HG03039 (cell line): ENCODE data around the gene BABAM1.

Source experiments
- ATAC-seq: cut with Tn5 transposase; IDR thresholded peaks from one replicate; pipeline ENCODE4 v1.9.1; 2021; ENCODE audit warnings: mild to moderate bottlenecking, moderate library complexity; ENCODE audit not compliant: unreplicated experiment

The BABAM1 gene

DNA sequence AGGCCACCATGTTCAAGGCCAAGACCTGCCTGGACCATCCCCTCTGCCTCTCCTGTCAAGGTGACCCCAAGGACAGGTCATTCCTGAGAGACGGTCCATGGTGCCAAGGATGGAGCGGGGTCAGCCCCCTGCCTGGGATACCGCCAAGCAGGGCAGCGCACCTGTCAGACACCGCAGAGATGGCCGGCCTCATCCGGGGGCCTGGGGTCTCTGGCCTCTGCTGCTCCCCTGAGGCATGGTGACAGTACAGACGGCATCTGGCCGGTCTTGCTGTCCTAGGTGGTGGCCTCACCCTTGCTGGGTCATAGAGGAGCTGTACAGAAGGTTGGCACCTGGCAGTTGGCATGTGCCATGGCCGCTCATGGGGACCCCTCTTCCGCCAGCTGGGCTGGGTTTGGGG lies 53.2 kb downstream of the BABAM1 start:
- no peak for ATAC-seq

DNA sequence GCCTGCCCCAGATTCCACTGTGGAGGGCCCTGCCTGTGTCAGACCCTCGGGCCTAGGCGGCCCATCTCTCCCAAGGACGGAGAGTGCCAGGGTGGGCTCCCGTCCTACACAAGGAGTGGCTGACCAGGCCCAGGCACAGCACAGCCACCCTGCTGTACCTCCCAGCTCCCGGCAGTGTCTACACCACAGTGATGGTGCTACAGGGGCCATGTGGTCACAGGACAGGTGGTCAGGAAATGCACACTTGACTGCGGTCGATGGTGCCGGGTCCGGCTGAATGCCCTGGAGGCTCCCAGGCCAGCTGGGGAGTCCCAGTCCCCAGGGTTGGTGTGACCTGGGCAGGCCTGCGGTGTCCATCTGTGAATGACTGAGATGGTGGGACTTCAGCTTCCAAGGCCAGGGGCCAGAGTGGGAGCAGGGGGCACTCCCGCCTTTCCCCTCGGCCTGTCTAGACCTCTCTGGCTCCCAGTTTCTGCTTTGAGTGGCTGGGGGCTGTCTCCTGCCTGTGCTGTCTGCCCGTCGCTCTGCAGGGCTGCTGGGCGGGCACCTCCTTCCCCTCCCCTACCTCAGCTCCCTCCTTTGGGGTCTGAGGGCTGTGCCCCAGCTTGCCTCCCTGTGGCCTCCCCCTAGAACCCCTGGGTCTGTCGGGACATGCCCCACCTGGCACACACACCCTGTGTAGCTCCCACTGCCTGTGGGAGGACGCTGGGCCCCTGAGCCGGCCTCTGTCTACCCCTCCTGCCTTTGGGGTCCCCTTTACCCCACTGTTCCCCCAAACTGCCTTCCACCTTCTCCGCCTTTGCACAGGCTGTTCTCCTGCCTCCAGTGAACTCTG lies 54.6 kb downstream of the BABAM1 start:
- no peak for ATAC-seq

DNA sequence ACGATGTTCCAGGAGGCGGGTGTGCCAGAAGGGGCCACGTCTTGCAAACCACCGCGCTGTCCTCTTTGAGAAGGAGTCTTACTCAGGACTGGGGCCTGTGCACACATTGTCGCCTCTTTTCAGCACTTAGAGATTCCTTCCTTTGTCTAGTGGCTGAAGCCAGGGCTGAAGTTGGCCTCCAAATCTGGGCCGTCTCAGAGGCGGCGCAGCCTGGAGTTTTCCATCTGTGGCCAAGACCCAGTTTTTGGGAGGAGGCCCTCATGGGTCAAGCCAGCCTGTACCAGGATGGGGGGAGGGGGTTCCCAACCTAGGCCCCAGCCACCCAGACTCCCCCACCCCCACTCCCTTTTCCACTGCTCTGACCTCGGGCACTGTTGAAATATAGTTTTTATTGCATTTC lies 55.6 kb downstream of the BABAM1 start:
- no peak for ATAC-seq

DNA sequence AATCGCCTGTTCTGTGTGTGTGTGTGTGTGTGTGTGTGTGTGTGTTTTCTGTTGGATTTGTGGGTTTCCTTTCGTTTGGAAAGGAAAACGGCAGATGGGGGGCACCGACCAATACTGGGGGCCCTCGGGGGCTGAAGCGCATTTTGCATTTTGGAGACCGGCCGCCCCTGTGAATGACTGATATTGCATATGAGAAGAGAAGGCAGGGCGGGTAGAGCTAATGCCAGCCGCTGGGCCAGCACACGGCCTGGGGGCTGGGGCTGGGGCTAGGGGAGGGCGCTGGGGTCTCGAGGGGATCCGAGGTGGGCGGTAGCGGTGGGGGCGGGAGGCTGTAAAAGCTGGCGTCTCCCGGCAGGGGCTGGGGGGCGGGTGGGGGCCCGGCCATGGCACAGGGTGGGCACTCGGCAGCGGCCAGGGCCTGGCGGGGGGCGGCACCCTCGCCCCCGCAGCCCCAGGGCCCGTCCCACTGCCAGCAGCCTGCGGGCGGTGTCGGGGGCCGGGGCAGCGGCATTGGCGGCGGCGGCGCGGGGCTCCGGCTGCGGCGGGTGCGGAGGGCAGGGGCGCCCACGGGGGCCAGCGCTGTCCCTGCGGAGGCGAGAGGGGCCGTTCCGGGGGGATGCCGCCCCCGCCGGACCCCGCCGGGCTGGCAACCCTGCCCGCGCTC lies 56.2 kb downstream of the BABAM1 start:
- no peak for ATAC-seq

DNA sequence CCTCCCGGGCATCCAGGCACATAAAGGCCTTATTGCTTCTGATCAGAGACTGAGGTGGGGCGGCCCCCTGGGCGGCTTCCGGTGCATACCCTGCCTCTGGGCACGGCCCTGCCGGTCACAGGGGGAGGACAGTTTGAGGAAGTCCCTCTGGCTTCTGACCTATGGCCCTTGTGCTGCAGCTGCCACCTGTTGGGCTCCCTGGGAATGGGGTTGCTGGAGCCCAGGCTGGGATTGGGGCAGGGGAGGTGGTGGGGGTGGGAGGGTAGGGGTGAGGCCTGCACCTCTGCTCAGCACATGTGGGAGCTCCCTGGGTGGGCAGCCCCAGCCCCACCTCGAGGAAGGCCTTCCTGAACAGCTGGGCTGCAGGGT lies 56.7 kb downstream of the BABAM1 start:
- no peak for ATAC-seq

DNA sequence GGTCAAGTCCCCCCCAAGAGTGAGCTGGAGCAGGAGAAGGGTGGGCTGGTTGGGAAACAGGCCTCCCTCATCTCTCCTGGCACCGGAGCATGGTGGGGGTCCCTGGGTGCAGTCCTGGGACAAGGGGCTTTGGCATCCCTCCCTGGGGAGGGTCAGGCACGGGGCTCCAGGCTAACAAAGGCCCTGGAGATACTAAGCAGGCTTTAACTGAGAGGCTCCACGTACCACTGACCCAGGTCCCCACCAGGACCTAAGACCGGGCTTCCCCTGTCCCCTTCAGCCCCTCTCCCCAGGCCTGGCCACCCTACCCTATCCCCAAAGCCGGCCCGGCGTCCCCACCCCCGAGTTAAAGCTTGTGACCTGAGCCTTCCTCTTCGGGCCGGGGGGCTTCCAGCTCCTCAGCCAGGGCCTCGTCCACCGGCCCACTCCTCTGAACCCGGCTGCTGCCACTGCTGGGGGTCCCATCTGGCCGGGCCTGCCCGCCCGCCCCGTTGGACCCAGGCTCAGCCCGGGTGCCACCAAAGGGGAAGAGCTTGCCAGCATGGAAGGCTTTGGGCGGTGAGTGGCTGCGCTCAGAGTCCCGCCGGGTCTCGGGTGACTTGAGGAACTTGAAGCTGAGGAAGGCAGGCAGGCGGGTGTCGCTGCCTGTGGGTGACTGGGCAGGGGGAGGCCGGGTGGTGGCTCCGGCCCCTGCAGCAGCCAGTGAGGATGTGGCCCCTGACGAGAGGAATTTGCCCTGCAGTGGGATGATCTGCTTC lies 57.3 kb downstream of the BABAM1 start:
- no peak for ATAC-seq

DNA sequence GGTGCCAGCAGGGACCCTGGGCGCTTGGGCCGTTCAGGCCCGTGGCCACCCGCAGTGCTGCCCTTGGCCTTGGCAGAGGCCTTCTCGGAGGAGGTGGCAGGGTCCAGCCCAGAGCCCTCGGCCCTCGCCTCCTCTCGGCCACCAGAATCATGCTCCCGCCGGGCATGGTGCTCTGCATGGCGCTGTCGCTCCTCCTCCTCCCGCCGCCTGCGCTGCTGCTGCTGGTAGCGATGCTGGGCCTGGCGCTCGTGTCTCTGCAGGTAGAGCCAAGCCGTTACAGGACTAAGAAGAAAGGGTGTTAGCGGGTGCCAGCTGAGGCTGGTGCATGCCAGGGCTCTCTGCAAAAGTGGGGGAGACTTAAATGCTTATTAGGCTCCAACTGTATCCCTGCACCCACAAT lies 57.9 kb downstream of the BABAM1 start:
- ATAC-seq: no peak

DNA sequence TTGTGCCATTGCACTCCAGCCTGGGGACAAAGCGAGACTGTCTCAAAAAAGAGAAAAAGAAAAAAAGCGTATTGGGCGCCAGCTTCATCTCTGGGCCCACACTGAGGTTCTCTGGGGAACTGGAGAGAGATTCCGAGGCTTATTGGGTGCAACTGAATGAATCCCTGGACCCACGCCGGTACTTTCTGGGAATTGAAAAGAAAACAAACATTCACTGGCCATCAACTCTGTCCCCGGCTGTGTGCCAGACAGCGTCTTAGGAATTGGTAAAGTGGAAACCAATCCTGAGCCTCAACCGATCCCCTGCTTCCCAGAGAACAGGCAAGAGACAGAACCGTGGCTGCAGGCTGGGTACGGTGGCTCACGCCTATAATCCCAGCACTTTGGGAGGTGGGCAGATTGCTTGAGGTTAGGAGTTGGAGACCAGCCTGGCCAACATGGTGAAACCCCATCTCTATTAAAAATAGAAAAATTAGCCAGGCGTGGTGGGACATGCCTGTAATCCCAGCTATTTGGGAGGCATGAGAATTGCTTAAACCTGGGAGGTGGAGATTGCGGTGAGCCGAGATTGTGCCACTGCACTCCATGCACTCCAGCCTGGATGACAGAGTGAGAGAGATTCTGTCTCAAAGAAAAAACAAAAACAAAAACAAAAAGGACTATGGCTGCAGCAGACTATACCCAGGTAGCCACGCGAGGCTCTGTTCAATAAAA lies 58.8 kb downstream of the BABAM1 start:
- no peak for ATAC-seq

DNA sequence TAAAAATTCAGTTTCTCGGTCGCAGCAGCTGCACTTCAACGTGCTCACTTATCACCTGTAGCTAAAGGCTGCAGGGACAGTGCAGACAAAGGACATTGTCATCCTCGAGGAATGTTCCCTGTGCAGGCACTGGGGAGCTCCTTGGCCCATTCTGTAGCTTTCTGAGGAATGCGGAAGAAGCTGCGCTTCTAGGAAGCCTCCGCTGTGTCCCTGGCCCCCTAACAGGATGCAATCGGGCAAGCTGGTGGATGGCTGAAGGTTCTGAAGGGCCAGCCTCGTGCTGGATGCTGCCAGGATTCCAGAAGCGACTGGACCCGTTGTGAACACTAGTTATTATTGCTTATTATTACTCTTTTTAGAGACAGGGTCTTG lies 59.3 kb downstream of the BABAM1 start:
- no peak for ATAC-seq

DNA sequence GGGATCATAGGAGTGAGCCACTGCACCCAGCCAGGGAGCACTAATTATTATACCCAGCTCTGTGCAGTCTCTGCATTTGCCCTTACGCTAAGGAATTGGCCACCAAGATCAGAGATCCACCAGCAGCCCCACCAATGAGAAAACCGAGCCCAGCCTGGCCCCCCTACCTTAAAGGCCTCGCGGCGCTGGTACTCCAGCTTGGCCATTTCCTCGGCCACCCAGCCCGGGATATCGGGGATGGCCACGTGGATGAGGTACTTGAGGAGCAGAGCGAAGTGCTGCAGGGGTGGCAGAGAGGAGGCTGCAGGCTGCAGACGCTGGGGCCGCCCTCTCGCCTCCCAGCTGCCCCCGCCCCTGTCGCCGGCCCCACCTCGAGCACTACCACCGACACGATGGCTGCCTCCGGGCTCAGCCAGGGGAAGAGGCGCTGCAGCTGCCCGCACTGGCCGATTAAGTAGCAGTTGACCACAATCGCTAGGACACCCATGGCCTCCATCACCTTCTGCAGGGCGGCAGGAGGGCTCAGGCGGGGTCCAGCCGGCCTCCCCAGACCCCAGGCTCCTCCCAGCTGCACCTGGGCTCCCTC lies 59.9 kb downstream of the BABAM1 start:
- no peak for ATAC-seq

DNA sequence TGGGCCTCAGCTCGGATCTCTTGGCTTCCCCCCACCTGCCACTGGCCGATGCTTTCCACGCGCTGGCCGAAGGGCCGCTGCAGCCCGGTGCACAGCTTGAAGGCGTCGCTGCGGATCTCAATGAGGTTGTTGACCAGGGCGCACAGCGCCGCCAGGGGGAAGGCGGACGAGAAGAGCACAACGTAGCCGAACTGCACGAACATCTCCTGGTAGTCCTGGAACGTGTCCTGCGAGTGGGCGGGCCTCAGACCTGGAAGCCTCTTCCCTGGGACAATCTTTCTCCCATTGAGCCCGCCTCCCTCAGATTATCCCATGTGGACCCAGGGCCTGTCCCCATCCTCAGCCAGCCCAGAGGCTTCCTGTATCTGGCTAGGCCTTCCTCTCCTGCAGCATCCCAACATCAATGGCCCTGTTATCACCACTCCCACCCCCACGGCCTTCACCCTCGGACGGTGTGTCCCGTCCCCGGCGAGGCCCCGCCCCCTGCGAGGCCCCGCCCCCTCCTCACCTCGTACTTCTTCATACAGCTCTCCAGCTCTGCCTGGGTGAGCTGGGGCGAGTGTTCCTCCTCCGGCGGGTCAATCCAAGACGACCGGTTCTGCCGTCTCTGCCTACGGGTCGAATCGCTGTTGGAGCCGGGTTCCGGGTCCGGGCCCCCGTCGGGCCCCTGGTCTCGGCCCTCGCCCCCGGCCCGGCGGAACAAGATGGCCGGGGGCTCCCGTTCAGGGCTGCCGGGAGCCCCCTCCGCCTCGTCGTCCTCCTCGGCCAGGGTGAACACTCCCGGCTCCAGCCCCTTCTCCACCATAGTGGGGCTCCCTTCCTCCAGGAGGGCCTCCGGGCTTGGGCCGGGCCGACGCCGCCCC lies 60.6 kb downstream of the BABAM1 start:
- ATAC-seq: no peak
